Stimulated activated CD8-positive, alpha-beta memory T cell treated with anti-CD3 and anti-CD28 coated beads, Interleukin-7, amount 100 ng/mL, for 24 hours (primary cell): ENCODE data around the gene UNG.
A peak's percentile ranks its signal among the peaks of the same experiment; 100 is the strongest.
"Not testable (repeated sequence)": the region's sequence is repeated elsewhere in the genome, so short reads cannot be mapped to it uniquely, and the experiment has no call there.

Experiments
- DNase-seq: peaks from one replicate; pipeline ENCODE4 v3.0.0-alpha.2; 2020; ENCODE audit warnings: low read depth

UNG gene

DNA sequence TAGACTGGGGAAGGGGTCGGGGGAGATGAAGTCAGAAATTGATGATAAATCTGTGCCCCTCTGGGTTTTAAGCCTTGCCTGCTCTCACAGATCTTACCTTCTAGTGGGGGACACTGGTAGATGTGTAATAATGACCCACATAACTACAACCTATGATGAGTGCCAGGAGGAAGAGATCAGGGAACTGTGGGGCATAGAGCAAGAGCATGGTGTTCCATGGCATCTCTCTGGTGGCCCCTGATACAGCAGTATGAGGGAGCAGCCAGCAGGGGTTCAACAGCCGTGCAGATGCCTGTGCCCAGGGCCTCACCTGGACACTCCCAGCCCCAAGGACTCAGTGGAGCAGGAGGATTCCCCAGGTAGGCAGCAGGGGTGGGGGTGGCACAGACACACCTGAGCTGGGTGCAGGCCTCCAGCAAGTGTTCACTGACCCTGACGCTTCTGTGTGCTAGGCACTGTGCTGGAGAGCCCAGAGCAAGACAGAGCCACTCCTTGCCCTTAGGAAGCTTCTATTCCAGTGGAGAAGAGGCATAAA lies 24.0 kb downstream of the UNG start:
- DNase-seq = no peak

DNA sequence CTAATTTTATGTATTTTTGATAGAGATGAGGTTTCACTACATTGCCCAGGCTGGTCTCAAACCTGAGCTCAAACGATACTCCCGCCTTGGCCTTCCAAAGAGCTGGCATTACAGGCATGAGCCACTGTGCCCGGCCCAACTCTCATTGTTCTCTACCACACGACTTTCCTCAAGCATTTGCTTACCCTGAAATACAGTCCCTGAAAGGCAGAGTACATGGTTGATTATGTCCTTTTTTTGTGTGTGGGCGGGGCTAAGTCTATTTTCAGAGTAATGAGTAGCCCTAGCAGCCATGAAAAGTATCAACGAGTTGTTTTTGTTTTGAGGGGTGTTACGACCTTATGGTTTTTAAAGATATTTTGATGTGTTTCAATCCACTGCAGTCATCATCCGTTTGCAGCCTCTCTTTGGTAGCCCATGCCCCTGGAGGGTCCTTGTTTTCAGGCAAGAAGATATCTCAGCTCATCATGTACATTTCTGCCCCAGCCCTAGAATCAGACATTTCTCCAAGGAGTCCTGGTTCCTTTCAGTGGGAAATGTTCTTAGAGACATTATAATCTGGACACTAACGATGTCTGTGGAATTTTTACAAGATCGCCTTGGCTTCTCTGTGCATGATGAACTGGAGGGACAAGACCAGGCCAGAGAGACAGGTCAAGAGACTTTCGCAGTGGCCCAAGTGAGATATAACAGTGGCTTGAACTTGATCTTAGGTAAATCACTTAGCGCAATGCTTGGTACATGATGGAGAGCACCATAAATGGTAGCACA lies 27.7 kb downstream of the UNG start:
- DNase-seq = no peak

DNA sequence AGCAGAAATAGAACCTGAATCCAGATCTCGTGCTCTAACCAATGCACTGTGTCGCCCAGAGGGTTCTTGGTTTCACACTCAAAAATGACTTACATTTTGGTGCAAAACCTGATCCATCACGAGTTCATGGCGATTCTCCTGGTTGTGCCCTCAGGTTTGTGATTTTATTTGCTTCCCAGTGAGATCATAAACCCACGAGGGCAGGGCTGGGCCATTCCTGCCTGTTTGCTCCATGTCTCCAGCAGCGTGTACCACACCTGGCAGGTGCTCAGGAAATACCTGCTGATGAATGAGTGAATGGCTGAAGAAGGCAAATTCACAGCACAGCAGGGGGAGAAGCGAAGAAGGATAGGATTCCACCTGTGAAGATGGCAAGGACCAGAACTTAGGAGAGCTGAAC lies 28.4 kb downstream of the UNG start:
- no peak for DNase-seq

DNA sequence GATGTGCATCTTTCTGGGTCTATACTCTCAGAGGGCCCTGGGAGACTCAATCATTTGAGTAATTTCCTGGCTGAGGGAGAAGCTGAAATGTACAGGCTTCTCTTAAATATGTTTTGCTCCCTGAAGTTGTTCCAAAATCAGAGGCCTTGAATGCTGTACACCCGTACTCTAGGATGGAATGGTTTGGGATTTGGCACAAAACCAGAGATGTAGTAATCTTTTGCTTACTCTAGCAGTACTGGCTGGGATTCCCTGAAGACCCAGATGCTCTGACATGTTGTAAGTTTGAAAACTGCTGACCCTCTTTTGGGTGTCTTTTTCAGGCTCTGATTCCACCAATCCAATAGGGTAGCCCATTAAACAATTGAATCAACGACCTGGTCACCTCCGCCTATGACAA lies 29.4 kb downstream of the UNG start:
- DNase-seq = no peak

DNA sequence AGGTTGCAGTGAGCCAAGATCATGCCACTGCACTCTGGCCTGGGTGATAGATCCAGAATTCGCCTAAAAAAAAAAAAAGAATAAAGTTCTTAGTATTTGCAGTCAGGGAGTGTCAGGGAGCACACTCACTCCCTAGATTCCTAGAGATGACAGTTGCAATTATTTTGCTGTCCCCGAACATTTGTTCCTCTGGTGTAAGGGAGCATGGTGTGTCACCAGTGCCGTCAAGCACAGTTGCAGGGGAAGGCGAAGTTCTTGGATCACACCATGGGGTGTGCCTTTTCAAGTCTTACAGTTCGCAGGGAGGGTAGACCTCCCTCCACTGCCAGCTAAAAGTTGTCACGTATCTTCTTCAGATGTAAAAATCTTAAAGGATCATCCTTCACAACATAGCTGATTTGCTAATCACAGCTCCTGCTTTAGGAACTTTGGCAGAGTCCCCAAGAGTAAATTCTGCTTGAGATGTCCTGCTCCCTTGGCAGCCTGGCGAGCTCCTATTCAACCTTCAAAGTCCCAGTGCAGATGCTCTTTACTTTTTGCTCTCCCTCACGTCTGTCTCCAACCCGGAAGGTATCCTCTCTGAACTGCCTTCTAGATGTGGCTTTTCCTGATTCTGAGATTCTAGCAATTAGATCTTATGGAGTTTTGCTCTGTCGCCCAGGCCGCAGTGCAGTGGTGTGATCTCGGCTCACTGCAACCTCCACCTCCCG lies 30.3 kb downstream of the UNG start:
- no peak for DNase-seq

DNA sequence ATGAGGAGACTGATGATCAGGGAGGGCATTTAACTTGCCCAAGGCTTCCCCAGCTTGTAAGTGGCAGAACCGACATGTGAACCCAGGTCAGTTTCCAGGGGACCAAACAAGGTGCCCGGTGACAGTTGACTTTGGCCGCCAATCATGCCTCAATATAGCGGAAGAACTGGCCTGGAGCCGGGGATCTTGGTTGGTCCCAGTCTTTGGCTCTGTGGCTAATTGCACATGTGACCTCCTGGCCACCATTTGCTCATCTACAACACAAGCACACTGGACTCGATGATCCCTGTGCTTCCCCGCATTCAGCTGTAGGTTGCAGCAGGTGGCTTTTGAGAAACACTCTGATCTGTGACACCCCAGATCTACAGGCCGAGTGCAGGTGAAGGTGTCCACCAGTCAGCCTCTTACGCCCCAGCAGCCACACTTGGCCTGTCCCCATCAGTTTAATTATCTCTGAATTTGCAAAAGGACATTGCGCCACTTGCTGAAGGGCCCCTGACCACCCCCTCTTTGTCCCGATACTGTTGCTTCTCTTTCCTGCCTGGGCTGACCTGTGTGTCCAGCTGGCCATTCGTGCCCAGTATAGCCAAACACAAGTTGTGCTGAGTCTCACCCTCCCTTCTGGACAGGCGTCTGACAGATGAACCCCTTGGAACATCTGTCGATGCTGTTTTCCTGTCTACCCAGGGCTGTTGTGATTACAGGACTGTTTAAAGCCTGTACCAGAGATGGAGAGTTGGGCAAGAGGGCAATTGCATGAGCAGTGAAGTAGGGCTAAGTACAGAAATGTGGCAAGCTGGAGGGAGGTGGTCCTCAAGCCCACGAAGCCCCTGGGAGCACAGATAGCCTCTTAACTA lies 33.1 kb downstream of the UNG start:
- DNase-seq = no peak

DNA sequence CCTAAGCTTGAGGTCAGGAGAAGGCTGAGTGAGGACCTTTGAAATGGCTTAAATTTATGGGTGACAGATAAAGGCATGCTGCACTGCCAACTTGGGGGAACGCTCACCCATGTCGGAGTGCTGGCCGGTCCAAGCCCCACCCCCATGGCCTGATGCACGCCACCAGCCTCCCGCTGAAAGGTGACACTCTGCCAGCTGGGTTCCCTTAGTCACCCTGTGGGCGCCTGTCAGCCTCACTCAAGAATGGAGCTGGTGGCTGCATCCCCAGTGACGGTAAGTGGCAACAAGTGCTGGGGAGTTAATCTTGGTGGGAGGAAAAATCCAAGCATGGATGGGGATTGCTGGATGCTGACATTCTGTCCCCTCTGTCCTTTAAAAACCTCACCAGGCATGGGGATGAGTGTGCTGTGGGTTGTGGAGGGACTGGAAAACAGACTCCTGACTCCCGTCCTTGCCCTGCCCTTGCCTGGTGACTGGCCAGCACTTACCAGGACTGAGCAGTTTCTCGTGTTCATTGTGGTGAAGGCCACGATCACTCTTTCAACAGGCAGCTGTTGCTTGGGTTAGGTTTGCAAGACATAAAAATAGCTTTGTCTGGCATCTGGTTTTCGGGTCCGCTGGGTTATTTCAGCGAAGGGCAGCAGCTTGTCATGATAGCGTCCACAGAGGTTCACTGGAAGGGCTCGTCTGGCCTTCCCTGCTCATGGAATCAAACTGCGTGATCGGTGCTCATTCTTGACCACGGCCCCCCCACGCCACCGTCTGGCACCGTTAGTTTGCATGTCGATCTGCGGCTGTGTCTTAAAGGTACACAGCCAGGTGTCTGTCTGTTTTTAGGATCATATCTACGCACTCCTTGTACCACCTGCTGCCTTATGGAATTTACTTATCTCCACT lies 34.0 kb downstream of the UNG start:
- no peak for DNase-seq

DNA sequence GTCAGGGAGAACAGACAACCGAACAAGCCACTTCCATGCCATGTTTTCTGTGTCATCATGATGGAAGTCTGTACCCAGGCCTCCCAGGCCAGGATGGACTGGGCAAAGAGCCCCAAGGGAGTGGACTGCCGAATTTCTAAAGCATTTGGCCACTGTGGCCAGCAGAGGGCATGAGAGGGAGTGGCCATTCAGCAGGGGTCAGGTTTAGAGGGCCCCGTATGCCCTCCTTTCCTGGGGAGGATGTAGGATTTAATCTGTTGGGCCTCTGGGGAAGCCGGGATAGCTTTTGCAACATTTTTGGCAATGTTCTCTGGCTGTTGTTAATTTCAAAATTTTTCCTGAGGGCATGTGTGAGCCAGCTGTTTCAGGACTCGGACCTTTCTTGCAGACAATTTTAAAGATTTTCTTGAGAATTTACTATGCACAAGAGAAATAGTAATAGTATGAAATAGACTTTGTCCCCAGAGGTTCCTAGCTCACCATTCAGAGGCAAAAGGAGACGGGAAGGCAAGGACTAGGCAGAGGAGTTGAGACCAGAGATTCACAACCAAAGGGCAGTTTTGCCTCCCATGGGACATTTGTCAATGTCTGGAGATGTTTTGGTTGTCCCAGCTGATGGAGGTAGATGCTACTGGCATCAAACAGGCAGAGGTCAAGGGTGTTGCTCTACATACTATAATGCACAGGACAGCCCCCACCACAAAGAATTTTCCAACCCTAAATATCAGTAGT lies 37.0 kb downstream of the UNG start:
- no peak for DNase-seq

DNA sequence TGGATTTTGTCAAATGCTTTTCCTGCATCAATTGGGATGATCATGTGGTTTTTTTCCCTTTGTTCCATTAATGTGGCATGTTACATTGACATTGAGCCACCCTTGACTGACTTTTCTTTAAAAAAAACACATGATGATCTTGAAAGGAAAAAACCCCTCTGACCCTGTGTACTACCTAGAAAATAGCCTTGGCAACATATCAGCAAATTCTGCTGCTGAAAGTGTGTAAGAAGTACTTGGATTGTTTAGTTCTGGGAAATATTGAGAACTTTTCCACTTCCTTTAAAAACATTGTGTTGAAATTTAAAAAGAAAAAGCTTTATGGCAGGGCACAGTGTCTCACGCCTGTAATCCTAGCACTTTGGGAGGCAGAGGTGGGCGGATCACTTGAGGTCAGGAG lies 39.7 kb downstream of the UNG start:
- no peak for DNase-seq

DNA sequence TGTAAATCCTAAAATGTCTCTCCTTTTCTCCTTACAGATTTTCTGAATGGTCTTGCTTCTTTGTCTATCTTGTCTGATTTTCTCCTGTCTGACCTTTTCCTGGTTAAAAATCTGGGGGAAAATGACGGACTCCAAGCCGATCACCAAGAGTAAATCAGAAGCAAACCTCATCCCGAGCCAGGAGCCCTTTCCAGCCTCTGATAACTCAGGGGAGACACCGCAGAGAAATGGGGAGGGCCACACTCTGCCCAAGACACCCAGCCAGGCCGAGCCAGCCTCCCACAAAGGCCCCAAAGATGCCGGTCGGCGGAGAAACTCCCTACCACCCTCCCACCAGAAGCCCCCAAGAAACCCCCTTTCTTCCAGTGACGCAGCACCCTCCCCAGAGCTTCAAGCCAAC lies 42.0 kb downstream of the UNG start:
- DNase-seq = no peak

DNA sequence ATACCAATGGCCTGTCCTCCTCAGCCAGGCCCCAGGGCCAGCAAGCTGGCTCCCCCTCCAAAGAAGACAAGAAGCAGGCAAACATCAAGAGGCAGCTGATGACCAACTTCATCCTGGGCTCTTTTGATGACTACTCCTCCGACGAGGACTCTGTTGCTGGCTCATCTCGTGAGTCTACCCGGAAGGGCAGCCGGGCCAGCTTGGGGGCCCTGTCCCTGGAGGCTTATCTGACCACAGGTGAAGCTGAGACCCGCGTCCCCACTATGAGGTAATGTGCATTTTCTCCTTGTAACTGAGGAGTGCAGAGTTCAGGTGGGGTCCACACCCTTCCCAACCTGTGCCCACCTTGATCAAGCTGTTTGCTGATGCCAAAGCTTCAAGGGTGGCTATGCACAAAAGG lies 42.4 kb downstream of the UNG start:
- no peak for DNase-seq

DNA sequence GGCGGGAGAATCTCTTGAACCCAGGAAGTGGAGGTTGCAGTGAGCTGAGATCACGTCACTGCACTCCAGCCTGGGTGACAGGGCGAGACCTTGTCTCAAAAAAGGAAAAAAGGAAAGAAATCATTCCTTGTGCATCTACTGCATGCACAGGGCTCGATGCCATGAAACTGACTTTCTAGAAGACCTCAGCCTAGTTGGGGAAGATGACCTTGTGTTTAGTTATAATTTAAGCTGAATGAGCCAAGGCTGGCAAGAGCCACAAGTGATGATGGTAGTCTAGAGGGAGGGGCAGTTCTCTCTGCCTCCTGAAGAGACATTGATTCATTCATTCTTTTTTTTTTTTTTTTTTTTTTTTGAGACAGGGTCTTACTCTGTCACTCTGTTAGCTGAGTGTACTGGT lies 43.2 kb downstream of the UNG start:
- DNase-seq = no peak

DNA sequence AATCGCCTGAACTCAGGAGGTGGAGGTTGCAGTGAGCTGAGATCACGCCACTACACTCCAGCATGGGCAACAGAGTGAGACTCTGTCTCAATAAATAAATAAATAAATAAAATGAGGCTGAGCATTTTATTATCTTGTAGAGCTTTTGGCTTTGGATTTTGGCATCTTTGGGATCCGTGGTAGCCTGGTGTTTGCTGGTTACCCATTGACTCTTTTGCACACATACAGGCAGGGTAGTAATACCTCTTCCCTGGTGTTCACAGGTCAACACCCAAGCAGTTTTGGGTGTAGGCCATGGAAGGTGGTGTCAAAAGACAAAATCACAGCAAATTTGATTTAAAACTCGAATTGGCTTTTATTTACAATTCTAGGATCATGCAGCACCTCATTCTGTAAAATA lies 46.8 kb downstream of the UNG start:
- no peak for DNase-seq

DNA sequence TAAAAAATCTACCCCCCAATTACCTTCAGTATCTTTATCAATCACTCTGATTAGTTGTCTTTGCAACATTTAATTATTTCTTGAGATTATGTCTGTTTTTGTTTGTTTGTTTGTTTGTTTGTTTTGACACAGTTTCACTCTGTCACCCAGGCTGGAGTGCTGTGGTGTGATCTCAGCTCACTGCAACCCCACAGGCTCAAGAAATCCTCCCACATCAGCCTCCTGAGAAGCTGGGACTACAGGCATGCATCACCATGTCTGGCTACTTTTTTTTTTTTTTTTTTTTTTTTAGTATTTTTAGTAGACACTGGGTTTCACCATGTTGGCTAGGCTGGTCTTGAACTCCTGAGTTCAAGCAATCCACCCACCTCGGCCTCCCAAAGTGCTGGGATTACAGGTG lies 49.7 kb downstream of the UNG start:
- not testable (repeated sequence) for DNase-seq

DNA sequence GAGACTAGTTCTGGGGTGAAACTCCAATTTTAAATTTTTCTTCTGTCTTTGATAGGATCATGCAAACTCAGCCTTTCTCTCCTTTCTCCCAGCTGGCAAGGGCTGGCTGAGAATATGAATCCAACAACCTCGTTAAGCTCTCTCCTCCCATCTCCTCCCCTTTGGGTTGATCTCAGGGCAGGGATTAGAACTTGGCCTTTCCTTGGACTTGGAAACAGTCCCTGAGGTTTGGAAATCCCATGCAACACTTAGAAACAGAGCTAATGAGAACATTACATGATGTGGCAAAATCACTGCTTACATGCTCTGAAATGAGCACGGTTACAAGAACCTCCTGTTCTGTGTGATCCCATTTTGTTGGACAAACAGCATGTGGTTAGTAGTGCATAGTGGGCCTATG lies 50.6 kb downstream of the UNG start:
- DNase-seq = no peak

DNA sequence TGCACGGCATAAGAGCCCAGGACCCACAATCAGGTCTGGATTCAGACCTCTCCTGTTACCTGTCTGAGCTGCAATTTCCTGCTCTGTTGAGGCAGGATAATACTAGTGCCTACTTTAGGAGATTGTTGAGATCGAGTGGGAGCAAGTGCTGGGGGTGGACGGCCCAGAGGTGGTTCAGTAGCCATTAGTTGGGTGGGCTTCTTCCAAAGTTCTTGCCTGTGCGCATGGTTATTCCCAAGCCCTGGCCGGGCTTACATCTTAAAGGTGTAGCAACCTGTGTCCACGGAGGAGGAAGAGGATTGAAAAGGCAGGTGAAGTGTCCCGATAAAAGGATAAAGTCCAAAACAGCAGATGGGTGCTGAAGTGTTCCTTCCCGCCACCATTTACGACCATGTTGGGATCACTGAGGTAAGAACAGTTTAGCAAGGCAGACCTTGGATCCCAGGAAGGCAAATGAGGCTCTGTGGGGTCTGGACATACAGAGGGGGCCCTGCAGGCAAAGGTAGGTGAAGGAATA lies 52.8 kb downstream of the UNG start:
- DNase-seq = no peak

DNA sequence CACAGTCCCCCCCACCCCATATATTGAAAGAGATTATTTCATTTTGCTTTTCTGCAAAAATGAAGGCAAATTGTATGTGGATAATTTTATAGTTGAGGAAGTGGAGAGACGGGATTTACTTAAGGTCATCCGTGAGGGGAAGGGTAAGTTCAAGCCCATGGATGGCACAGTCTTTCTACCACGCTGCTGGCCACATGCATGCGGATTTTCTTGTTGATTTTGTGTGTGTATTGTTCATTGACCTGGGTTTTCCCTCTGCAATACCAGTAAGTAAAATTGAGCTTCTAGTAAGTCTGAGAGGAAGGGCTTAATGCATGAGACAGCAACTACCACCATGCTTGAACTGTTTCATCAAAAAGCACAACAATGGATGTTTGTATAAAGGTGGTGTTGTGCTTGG lies 54.1 kb downstream of the UNG start:
- no peak for DNase-seq

DNA sequence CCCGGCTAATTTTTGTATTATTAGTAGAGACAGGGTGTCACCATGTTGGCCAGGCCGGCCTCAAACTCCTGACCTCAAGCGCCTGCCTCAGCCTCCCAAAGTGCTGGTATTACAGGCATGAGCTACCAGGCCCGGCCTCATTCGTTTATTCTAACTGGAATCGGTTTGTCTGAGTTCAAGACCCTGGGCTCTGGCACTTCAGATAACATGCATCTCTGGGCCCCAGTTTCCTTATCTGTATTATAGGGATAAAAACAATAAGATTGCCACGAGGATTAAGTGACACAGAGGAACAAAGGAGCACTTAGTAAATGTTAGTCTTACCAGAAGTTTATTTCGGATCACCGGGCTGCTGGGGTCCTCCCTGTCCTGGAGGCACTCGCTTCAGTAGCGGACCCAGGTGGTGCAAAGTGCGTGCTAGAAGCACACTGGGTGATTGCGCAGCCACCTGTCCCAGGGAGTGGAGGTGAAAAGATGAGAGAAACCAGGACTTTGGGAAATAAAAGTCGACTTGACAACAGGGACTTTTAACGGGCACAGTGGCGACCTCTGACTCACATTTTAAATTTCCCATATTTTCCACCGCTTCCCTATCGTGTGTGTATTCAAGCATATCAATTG lies 56.5 kb downstream of the UNG start:
- DNase-seq = no peak

DNA sequence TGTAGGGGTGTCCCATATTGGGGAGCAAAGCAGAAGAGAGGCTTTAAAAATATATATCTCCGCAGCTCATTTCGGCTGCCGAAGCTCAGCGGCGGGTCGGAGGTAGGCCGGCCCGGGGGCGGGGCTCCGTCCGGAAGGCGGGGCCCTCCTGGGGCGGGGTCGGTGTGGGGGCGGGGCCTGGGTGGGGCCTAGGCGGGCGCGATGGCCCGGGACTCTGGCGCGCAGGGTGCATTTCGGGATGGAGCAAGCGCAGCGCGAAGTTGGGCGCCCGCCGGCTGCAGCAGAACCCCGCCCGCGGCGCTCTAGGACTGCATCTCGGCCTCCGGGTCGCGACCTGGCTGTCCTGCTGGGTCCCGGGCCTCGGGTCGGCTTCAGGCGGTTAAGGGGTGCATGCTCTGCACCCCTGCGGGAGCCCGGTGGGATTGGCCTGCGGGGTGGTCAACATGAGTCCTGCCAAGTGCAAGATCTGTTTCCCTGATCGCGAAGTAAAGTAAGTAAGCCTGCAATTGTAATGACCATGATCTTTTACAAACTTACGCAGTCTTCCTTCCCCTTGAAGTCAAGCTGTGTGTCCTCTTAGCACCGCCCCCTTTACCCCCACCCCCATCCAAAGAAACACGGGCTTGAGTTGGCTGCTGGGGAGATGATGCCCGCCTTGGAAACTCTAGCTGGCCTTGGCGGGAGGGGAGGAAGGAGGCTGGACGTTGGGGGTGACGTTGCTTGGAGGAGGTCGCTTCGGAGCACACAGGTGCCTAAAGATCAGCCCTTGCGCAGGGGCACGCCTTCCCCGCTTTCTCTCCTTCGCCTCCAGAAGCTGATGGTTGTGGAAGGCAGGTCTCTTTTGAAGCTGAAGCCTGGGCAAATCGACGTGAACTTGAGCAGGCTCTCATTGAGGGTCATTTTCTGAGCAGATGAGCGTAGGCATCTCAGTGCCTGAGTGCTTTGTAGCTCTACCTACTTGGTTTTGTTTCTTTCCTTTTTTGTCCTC lies 57.3 kb downstream of the UNG start:
- peak; percentile 52 for DNase-seq
